Thoracic aorta (tissue), 2 donors: ENCODE data around the gene ENPP3. TPM values are rescaled to one million over a fixed set of nuclear protein-coding genes. Genes with fewer than 3 reads are reported as not detected.
"Not testable (repeated sequence)": the region's sequence is repeated elsewhere in the genome, so short reads cannot be mapped to it uniquely, and the experiment has no call there.

Experiments used
- ATAC-seq: fragments of 150-250 bp; one replicate; pipeline ENCODE4 v1.8.0; 2017; ENCODE audit warnings: low read depth; ENCODE audit not compliant: insufficient number of reproducible peaks, low FRiP score
- DNase-seq: peaks from one replicate; pipeline ENCODE4 v3.0.0-alpha.2; 2020; ENCODE audit warnings: low spot score
- H3K27ac ChIP-seq, 2 donors: fragments of 200-600 bp; sonication (generic); 1 replicate in 1 of 2; 2 replicates in 1 of 2; pipeline ENCODE4 v1.5.1; 2016; ENCODE audit warnings: mild to moderate bottlenecking in 2 of 2, moderate library complexity in 2 of 2
- H3K27me3 ChIP-seq: fragments of 200-600 bp; sonication (generic); replicated peaks from 2 replicates; pipeline ENCODE4 v1.6.0; 2016; ENCODE audit warnings: mild to moderate bottlenecking; ENCODE audit not compliant: insufficient read depth
- H3K36me3 ChIP-seq: fragments of 200-600 bp; sonication (generic); one replicate; pipeline ENCODE4 v1.5.1; 2016
- H3K4me1 ChIP-seq, 2 donors: fragments of 200-600 bp; sonication (generic); 1 replicate in 1 of 2; 2 replicates in 1 of 2; pipeline versions ENCODE4 v1.5.1 to v1.6.0; 2016; ENCODE audit warnings: low read depth in 2 of 2, mild to moderate bottlenecking in 1 of 2; ENCODE audit not compliant: control insufficient read depth in 1 of 2
- H3K4me3 ChIP-seq: fragments of 200-600 bp; sonication (generic); 2 replicates; pipeline ENCODE4 v1.5.1; 2016; ENCODE audit warnings: mild to moderate bottlenecking
- H3K9me3 ChIP-seq: fragments of 200-600 bp; sonication (generic); 2 replicates; pipeline ENCODE4 v1.5.1; 2016
- CTCF ChIP-seq: fragments of 200-600 bp; sonication (generic); IDR thresholded peaks from one replicate; pipeline ENCODE4 v1.5.1; 2019; ENCODE audit warnings: antibody characterized with exemption
- total RNA-seq, 2 donors: library from RNA; depleted of rRNA; stranded (reverse); fragments of >200 nt; gene quantifications; one replicate each; pipeline versions ENCODE4 v1.1.0 to v1.2.3, GENCODE V29; 2016

Gene ENPP3
- total RNA-seq, 2 donors from 2014 or later = 0.49 to 0.54 TPM

- Histone ChIP-seq H3K9me3 (no peaks in the 10 kb centered on the region), H3K36me3 (no peaks in the 10 kb centered on the region), H3K27ac (no peak overlapping the region), H3K4me3 (no peak overlapping the region), H3K27me3 (no peaks in the 10 kb centered on the region), H3K4me1 (no peaks in the 10 kb centered on the region)
- no peak for TF ChIP-seq CTCF
- ATAC-seq = no peak
- DNase-seq = no peak
Measured at GRCh38 chr6:131745476-131745875, 108.4 kb downstream of the ENPP3 start.

- Histone ChIP-seq H3K4me3 (no peak overlapping the region), H3K9me3 (no peaks in the 10 kb centered on the region), H3K27me3 (no peaks in the 10 kb centered on the region), H3K27ac (no peak overlapping the region), H3K36me3 (no peaks in the 10 kb centered on the region), H3K4me1 (no peaks in the 10 kb centered on the region)
- DNase-seq = no peak
- TF ChIP-seq CTCF = no peak
- ATAC-seq = no peak
Measured at GRCh38 chr6:131747821-131748353, 110.8 kb downstream of the ENPP3 start.

- Histone ChIP-seq H3K27ac (no peak overlapping the region), H3K9me3 (no peaks in the 10 kb centered on the region), H3K36me3 (no peaks in the 10 kb centered on the region), H3K4me1 (no peaks in the 10 kb centered on the region), H3K4me3 (no peak overlapping the region), H3K27me3 (no peaks in the 10 kb centered on the region)
- DNase-seq (no peak), ATAC-seq (no peak)
- no peak for TF ChIP-seq CTCF
Measured at GRCh38 chr6:131749023-131749422, 111.9 kb downstream of the ENPP3 start.

- not testable (repeated sequence) for H3K9me3 ChIP-seq
Measured at GRCh38 chr6:131751012-131751715, 114.1 kb downstream of the ENPP3 start.

GRCh38 chr6:131754088-131754487 is 117.0 kb downstream of the ENPP3 start:
- TF ChIP-seq CTCF = no peak
- H3K9me3 ChIP-seq = no peaks in the 10 kb centered on the region
- H3K27me3 ChIP-seq = no peaks in the 10 kb centered on the region
- H3K4me1 ChIP-seq = peaks cover 6 to 9% of the 10 kb centered on the region in 2 donors
- ATAC-seq (no peak), DNase-seq (no peak)
- H3K27ac ChIP-seq = no peak overlapping the region
- H3K36me3 ChIP-seq = no peaks in the 10 kb centered on the region
- H3K4me3 ChIP-seq = no peak overlapping the region

More at GRCh38 chr6:131751012-131751715, 114.1 kb downstream of the ENPP3 start:
- not testable (repeated sequence) for H3K27me3 ChIP-seq, ATAC-seq, H3K36me3 ChIP-seq, DNase-seq, H3K4me1 ChIP-seq, H3K27ac ChIP-seq, H3K4me3 ChIP-seq
